GM18508 (cell line): ENCODE measurements around the gene DAPK3.

Source experiments
- ATAC-seq: cut with Tn5 transposase; IDR thresholded peaks from one replicate; pipeline ENCODE4 v1.9.1; 2021; ENCODE audit warnings: moderate number of reproducible peaks; ENCODE audit not compliant: insufficient read depth, unreplicated experiment

DAPK3 gene

GRCh38 chr19:3932931-3933810, 37.7 kb downstream of the DAPK3 start, which contains the start of gene NMRK2:
Gene NMRK2, plus strand, starts transcription at chr19:3933069. Its CDS starts 603 bp downstream, at chr19:3933672.
- no peak for ATAC-seq

DNA sequence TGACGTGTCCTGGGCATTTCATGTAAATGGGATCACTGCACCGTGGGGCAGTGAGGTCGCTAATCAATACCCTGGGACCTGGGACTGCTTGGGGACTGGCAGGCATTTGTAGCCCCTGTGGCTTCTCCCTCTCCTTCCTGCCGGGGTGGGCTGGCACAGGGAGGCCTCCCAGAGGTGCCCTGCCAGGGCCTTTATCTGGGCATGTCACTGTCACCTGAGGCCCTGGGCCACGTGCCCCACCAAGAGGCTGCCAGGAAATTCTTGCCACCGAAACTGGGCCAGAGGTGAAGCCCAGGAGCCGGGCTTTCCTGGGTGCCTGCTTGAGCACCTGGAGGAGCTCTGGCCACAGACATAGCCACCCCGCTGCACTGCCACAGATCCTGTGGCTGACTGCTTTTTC, 39.9 kb downstream of the DAPK3 start:
- no peak for ATAC-seq

DNA sequence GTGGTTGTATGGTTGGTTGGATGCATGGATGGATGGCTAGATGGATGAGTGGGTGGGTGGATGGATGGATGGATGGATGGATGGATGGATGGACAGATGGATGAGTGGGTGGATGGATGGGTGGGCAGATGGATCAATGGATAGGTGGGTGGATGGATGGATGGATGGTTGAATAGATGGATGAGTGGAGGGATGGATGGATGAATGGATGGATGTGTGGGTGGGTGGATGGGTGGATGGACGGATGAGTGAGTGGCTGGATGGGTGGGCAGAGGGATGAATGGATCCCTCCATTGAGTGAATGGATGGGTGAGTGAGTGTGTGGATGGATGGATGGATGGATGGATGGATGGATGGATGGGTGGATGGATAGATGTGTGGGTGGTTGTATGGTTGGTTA, 47.0 kb downstream of the DAPK3 start:
- no peak for ATAC-seq

DNA sequence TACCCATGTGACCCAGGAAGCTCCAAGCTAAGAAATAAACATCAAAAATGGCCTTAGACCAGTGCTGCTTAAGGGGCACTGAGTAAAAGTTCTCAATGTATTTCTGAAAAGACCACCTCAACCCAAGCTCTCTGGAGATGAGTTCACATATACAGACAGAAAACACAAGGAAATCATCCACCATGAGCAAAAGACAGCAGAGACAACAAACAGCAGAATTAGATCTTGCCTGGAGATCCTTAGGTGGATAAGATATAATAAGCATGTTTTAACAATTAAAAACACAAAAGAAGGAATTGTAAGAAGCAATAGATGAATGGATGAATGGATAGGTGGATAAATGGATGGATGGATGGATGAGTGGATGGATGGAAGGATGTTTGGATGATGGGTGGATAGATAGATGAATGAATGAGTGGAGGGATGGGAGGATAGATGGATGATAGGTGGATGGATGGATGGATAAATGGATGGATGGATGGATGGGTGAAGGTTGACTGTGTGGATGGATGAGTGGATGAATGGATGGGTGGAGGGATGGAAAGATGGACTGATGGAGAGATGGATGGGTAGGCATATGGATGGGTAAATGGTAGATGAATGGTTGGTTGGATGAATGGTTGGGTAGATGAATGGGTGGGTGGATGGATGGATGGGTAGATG, 47.7 kb downstream of the DAPK3 start:
- no peak for ATAC-seq

DNA sequence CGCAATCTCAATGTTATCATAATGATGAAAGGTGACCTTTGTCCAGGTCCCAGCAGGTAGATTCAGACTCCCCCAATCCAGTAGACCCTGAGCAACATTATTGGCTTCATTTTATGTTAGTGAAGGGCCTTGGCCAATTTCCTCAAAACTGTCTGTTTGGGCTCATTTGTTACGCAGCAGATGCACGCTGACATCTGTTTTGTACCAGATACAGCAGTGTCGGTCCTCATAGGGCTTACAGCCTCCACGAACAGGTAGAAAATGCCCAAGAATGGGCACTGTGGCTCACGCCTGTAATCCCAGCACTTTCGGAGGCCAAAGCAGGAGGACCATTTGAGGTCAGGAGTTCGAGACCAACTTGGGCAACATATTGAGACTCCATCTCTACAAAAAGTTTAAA, 51.1 kb downstream of the DAPK3 start:
- ATAC-seq, result no peak

DNA sequence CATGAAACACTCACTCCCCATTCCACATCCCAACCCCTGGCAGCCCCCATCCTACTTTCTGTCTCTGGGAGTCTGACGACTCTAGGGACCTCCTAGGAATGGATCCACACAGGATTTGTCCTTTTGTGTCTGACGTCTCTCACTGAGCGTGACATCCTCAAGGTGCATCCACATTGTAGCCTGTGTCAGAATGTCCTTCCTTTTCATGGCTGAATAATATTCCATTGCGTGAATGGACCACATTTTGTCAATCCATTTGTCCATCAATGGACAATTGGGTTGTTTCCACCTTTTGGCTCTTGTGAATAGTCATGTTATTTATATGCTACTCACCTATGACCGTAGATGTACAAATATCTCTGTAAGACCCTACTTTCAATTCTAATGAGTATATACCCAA, 54.9 kb downstream of the DAPK3 start:
- no peak for ATAC-seq

DNA sequence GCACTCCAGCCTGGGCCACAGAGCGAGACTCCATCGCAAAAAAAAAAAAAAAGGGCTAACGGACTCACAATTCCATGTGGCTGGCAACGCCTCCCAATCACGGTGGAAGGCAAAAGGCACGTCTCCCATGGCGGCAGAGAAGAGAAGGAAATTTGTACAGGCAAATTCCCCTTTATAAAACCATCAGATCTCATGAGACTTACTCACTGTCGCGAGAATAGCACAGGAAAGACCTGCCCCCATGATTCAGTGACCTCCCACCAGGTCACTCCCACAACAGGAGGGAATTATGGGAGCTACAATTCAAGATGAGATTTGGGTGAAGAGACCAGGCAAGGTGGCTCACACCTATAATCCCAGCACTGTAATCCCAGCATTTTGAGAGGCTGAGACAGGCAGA, 56.7 kb downstream of the DAPK3 start:
- no peak for ATAC-seq

GRCh38 chr19:3910105-3910504, 60.8 kb downstream of the DAPK3 start:
- no peak for ATAC-seq
